GM19035 (cell line): ENCODE data around the gene SLC5A9.
"Not testable (repeated sequence)": the region's sequence is repeated elsewhere in the genome, so short reads cannot be mapped to it uniquely, and the experiment has no call there.

Experiments used
- ATAC-seq: cut with Tn5 transposase; IDR thresholded peaks from one replicate; pipeline ENCODE4 v1.9.1; 2021; ENCODE audit not compliant: unreplicated experiment

SLC5A9 gene

GRCh38 chr1:48213462-48213861, 9.1 kb upstream of the SLC5A9 start:
- ATAC-seq = not testable (repeated sequence)

- ATAC-seq = not testable (repeated sequence)
Measured at GRCh38 chr1:48214366-48214765, 8.2 kb upstream of the SLC5A9 start.

- ATAC-seq = no peak
Measured at GRCh38 chr1:48214820-48215219, 7.7 kb upstream of the SLC5A9 start.

GRCh38 chr1:48215222-48215621, 7.3 kb upstream of the SLC5A9 start:
- no peak for ATAC-seq

GRCh38 chr1:48215889-48216288, 6.6 kb upstream of the SLC5A9 start:
- no peak for ATAC-seq

GRCh38 chr1:48216313-48216712, 6.2 kb upstream of the SLC5A9 start:
- no peak for ATAC-seq

GRCh38 chr1:48216941-48217340, 5.6 kb upstream of the SLC5A9 start:
- no peak for ATAC-seq

GRCh38 chr1:48217856-48218255, 4.7 kb upstream of the SLC5A9 start:
- ATAC-seq = no peak

- no peak for ATAC-seq
Measured at GRCh38 chr1:48219803-48220202, 2.7 kb upstream of the SLC5A9 start.

- ATAC-seq = no peak
Measured at GRCh38 chr1:48221122-48221521, 1.4 kb upstream of the SLC5A9 start.

- ATAC-seq = no peak
Measured at GRCh38 chr1:48221657-48222056, 859 bp upstream of the SLC5A9 start.

GRCh38 chr1:48223366-48224240, 1.1 kb downstream of the SLC5A9 start:
- ATAC-seq = no peak

GRCh38 chr1:48224791-48225190, 2.3 kb downstream of the SLC5A9 start:
- no peak for ATAC-seq

GRCh38 chr1:48225579-48225978, 3.1 kb downstream of the SLC5A9 start:
- ATAC-seq = no peak

GRCh38 chr1:48227165-48228013, 4.9 kb downstream of the SLC5A9 start:
- ATAC-seq = no peak

- no peak for ATAC-seq
Measured at GRCh38 chr1:48228156-48228555, 5.6 kb downstream of the SLC5A9 start.

GRCh38 chr1:48229317-48229716, 6.8 kb downstream of the SLC5A9 start:
- no peak for ATAC-seq

- ATAC-seq = no peak
Measured at GRCh38 chr1:48230236-48230635, 7.7 kb downstream of the SLC5A9 start.

GRCh38 chr1:48232722-48233121, 10.2 kb downstream of the SLC5A9 start:
- no peak for ATAC-seq

- no peak for ATAC-seq
Measured at GRCh38 chr1:48233666-48234485, 11.4 kb downstream of the SLC5A9 start.

GRCh38 chr1:48235652-48236051, 13.1 kb downstream of the SLC5A9 start:
- no peak for ATAC-seq
